GM10266 (cell line): ENCODE results near the gene COQ8A.
A peak's percentile ranks its signal among the peaks of the same experiment; 100 is the strongest.

Experiments used
- DNase-seq: peaks from one replicate; pipeline ENCODE4 v3.0.0; 2012; ENCODE audit errors: extremely low spot score
- TF ChIP-seq, protein P1 (sequence below): IDR thresholded peaks from 2 replicates; pipeline ENCODE4 v1.5.1; 2012; ENCODE audit warnings: mild to moderate bottlenecking, low read depth; ENCODE audit not compliant: control insufficient read depth, insufficient read depth; ENCODE audit errors: missing control alignments

Gene COQ8A

DNA sequence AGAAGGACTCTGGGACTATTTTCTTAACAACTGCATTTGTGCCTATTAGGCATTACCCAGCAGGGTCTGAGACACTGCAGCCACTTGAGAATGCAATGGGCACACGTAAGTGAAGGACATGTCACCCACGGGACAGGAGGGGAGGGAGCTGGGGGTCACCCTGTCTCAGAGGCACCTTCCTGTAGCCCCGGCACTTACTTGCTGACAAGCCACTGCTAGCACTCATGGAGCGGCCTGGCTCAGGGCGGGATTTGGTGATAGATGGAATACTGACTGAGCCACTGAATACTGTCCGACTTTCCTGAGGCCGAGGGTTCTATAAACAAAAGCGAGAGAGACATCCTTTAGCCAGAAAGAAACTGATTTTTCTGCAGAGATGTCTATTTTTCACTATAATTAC lies 64.7 kb downstream of the COQ8A start:
- no peak for DNase-seq
- TF ChIP-seq, protein P1, sequence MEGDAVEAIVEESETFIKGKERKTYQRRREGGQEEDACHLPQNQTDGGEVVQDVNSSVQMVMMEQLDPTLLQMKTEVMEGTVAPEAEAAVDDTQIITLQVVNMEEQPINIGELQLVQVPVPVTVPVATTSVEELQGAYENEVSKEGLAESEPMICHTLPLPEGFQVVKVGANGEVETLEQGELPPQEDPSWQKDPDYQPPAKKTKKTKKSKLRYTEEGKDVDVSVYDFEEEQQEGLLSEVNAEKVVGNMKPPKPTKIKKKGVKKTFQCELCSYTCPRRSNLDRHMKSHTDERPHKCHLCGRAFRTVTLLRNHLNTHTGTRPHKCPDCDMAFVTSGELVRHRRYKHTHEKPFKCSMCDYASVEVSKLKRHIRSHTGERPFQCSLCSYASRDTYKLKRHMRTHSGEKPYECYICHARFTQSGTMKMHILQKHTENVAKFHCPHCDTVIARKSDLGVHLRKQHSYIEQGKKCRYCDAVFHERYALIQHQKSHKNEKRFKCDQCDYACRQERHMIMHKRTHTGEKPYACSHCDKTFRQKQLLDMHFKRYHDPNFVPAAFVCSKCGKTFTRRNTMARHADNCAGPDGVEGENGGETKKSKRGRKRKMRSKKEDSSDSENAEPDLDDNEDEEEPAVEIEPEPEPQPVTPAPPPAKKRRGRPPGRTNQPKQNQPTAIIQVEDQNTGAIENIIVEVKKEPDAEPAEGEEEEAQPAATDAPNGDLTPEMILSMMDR: no peak

DNA sequence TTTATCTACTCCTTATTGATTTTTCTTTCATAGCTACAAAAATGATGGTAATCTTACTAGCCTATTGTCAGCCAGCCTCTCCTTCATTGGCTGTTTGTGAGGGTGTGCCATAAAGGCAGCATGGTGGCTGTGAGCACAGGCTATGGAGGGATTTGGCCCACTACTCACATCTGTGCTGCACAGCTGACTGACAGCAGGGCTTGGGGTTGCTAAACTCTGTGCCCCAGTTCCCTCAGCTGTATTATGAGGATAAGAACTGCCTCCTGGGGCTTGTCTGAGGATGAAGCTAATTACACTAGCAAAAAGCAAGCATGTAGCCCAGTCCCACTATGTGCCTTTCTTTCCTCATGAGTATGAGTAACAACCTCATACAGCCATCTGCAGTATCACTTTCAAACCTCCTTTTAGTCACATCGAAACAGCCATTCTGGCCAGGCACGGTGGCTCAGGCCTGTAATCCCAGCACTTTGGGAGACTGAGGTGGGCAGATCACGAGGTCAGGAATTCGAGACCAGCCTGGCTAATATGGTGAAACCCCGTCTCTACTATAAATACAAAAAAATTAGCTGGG lies 66.2 kb downstream of the COQ8A start:
- TF ChIP-seq, protein P1: no peak
- peak; percentile 12 for DNase-seq

DNA sequence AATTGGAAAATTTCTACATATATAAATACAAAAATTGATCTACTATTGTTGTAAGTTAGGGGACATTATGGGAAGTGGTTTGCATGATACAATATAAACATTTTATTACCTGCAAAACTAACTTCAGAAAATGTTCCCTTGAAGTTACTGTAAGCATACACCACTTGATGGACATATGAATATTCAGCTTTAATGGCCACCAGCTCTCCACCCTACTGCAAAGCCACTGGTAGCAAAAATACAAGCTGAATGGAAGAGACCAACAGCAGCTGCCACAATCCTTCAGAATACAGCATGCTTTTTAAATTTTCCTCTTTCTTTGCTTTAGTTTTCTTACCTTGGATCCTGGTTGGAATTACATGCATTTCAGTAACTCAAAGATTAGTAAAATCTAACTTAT lies 69.8 kb downstream of the COQ8A start:
- TF ChIP-seq, protein P1: no peak
- no peak for DNase-seq

DNA sequence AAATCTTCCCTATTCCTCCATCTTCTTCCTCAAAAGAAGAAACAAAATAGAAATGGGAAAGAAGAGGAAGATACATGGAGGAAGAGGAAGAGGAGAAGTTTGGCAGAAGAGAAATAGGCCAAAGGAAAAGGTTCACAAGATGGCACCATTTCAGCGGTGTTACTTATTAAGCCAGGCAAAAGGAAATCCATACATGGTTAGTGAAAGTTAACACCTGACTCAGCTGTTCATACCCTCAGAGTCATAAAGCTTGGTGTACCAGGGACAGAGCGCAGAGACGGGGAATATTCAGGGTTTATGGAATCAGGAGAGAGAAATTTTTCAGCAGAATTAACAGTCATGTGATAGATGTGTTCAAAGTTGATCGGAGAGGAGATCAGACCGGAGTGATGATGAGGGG lies 70.6 kb downstream of the COQ8A start:
- no peak for DNase-seq
- TF ChIP-seq, protein P1: no peak

DNA sequence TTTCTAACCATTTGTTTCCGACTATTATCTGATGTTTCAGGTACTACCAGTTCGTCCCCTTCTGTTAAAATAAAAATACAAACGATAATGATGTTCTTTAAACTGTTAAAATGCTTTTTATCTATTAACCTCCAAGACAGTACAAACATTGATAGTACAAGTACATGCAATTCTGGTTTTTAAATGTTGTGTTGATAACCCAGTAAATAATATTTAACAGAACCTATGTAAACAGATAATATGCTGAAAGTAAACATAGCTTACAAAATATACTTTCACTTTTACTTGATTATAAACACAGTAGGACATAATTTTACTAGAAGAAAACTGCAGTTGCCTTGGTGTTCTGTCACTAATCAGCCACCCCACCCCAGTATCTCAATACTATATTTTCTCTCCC lies 76.9 kb downstream of the COQ8A start:
- DNase-seq: no peak
- TF ChIP-seq, protein P1: no peak

DNA sequence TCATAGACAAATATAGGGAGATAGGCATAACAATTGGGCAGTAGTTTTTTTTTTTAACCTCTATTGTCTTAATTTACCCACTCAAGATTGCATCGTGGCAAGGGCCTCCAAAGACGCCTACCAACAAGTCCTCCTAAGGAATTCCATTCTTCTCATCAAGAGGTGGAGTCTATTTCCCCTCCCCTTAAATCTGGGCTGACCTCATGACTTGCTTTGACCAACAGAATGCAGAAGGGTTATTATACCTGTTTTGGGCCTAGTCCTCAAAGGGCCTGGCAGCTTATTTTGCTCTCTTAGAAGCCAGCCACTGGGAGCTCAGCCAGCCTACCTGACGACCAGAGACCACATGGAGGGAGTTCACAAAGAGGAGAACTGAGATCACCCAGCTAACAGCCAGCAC lies 92.3 kb downstream of the COQ8A start:
- DNase-seq: no peak
- TF ChIP-seq, protein P1: no peak

DNA sequence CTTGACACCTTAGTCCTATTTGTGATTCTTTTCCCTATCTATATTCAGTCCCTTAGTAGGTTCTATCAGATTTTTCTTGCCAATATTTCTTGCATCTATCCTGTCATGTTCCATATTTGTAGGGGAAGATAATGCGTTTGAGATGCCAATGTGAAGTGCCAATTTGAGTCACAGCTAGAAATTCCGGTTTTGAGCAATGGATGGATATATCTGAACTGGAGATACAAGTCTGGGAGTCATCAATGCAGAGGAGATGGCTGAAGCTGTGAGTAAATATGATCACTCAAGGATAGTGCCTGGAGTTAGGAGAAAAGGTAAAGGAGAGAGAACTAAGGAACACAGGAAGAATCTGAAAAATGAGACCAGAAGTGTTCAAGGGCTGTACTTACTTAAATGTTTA lies 93.8 kb downstream of the COQ8A start:
- DNase-seq: no peak
- TF ChIP-seq, protein P1: no peak
